Measurements from ENCODE around the gene CENPQ. TPM values are rescaled to one million over a fixed set of nuclear protein-coding genes. Genes with fewer than 3 reads are reported as not detected.
"Not testable (repeated sequence)": the region's sequence is repeated elsewhere in the genome, so short reads cannot be mapped to it uniquely, and the experiment has no call there.

CENPQ gene
- 1 to 10 TPM; 4.8 to 5.2 TPM for total RNA-seq
- long read RNA-seq, donor 1, partial matches to known transcripts: 0 of 3 reads
- long read RNA-seq, donor 1, other reads (novel, unspliced or antisense): 2 of 3 reads
- long read RNA-seq, donor 2, partial matches to known transcripts: 0 of 5 reads
- long read RNA-seq, donor 2, other reads (novel, unspliced or antisense): 3 of 5 reads

GRCh38 chr6:49462927-49463611 is at the start of gene CENPQ, which contains the start of gene MMUT:
CENPQ (plus strand) TSS chr6:49463370; CDS start chr6:49470177, 6,807 bp downstream.
MMUT (minus strand) TSS chr6:49463253; CDS start chr6:49459466, 3,787 bp downstream.
- intact Hi-C loops (cut with DNase I): no loop called here

DNA sequence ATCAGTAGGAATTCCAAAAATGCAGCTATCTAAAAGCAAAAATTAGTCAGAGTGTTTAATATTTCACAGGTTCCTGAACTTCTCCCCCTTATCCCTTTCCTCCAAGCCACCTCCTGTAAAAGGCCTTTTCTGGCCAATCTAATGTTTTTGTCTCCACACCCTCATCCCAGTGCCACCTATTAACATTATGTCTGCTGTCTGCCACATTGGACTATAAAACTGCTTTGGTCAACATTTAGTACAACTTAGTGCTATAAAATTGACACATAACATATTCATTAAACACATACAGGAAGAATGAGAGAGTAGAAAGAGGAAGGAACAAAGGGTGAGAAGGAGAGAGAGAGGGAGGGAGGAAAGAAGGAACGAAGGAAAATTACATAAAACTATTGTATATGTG is 47.8 kb upstream of the CENPQ start:
- intact Hi-C loops (cut with DNase I): no loop called here
- no peak for DNase-seq (ENCODE audit: low spot score)

More at GRCh38 chr6:49462927-49463611, at the start of gene CENPQ, which contains the start of gene MMUT:
- DNase-seq (ENCODE audit: low spot score): peak; percentile 97

DNA sequence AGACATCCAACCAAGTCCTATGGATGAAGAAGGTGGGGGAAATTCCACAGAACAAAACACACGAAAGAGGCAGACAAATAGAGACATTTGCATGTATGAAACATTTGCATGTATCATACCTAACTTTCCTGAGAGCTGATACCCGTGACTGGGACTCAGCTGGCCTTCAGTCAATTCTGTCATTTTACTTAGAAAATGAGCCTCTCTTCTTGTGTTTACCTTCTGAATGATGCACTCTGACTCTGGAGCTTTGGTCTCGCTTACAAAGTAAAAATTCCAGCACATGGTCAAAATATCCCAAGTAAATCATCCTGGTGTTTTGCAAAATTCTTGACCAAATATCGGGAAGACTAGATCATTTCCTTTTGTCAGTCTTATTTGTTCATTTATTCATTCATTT is 47.0 kb upstream of the CENPQ start:
- intact Hi-C loops (cut with DNase I): no loop called here
- DNase-seq (ENCODE audit: low spot score): no peak

DNA sequence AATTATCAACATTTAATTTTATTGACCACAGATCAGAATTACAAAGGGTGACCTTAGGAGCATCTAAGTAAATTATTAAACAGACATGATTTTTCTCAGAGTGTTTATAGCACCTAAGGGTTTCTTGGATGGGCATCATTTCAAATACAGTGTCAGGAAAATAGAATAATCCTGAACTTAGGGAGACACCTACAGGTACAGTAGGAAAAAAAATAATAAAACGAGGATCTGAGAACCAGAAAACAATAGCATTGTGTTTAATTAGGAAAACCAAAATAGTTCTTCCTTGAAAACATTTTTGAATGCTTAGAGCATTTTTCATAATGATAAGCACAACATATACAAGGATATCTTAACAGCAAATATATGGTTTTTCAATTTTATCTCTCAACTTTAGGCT is 39.4 kb upstream of the CENPQ start:
- DNase-seq (ENCODE audit: low spot score): no peak
- intact Hi-C loops (cut with DNase I): no loop called here

DNA sequence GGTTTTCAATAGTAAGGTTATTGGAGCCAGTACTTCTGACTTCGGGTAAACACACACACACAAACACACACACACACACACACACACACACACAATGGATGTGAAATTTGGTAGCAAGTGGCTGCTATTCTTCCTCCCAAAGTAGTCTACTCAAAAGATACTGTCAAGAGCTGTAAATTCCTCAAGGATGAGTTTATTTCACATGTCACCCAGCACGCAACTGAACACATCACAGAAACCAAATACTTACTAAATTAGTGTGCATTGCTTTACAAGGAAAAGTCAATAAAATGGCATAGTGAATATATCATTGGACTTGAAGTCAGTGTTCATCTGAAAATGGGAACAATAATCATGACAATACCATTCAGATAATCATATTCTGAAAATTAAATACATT is 33.0 kb upstream of the CENPQ start:
- no peak for DNase-seq (ENCODE audit: low spot score)
- intact Hi-C loops (cut with DNase I): no loop called here

DNA sequence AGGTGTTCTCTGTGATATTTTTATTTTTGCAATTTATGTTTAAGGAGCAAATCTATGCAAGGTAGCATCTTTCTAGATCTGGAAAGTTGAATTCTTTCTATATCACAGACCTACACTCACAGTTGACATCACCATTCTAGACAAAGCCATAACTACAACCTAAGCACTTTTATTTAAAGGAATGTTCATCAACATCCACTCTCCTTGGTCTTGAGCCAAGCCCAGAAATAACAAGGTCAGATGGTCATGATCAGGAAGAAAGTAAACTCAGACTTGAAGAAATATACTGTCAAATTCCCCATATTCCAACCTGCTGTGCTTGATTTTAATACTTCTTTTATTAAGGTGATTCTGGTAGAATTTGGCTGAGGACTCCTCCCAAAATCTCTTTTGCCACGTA is 32.3 kb upstream of the CENPQ start:
- DNase-seq (ENCODE audit: low spot score): no peak
- intact Hi-C loops (cut with DNase I): no loop called here

GRCh38 chr6:49453221-49453620 is 9.9 kb upstream of the CENPQ start:
- intact Hi-C loops (cut with DNase I): no loop called here
- DNase-seq (ENCODE audit: low spot score): no peak

DNA sequence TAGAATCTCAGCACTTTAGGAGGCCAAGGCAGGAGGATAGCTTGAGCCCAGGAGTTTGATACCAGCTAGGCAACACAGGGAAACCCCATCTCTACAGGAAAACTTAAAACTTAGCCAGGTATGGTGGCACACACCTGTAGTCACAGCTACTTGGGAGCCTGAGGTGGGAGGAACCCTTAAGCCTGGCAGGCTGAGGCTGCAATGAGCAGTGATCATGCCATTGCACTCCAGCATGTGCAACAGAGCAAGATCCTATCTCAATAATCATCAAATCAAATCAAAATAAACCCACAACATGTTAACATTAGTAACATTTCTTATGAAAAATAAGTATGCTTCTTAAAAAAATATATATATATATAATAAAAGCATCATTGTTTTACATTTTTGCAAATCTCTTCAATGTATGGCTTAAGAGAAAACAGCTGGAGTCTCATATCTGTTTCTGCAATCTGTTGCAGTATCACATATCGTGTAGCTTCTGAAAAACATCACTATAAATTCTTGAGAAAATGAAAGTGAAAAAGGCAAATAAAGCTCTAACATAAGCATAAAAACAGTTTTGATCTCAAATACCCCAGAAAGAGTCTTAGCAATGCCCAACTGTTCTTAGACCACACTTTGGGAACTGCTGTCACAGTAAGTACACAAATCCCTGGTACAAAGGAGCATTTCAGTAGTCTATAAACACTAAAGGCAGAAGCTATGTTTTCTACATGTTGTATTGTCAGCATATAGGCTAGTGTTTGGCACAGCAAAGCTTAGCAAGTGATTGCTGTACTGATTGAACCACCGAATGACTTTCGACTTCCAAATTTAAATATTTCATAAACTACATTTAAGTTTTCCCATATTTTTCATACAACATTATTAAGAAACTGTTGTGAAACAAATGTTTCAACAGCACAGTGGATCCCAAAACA is 8.1 kb upstream of the CENPQ start:
- DNase-seq (ENCODE audit: low spot score): no peak
- intact Hi-C loops (cut with DNase I): no loop called here

DNA sequence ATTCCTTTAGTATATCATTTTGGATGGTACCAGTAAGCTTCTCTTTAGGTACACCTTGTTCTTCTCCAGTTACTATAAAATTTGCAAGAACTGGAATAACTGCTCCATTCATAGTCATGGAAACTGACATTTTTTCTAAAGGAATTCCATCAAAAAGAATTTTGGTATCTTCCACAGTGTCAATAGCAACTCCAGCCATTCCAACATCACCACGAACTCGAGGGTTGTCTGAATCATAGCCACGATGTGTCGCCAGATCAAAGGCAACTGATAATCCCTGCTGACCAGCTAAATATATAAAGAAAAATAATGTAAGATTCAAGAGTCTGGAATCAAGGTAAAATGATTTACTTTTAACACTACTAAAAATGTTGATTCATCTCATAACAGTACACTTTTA is 5.4 kb upstream of the CENPQ start:
- intact Hi-C loops (cut with DNase I): no loop called here
- no peak for DNase-seq (ENCODE audit: low spot score)

- intact Hi-C loops (cut with DNase I): no loop called here
- no peak for DNase-seq (ENCODE audit: low spot score)
These were observed 1.1 kb upstream of the CENPQ start for GRCh38 chr6:49462071-49462470.

DNA sequence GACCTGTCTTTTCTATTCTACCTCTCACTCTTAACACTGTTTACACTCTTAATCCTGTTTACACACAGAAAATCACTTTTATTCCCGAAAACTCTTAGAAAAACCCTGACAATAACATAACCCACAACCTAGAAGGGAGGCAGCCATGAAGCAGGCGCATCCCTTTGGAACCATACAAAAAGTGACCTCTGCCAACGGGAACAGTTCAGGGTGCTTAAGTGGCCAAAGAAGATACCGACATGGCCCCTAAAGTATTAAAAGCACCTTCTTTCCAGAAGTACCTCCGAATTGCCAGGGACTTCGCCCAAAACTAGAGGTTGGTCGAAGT is 607 bp upstream of the CENPQ start:
- intact Hi-C loops (cut with DNase I): no loop called here

GRCh38 chr6:49463612-49463967 is 420 bp downstream of the CENPQ start:
- DNase-seq (ENCODE audit: low spot score): no peak
- intact Hi-C loops (cut with DNase I): no loop called here

More for the DNA sequence above, 607 bp upstream of the CENPQ start:
- DNase-seq (ENCODE audit: low spot score): no peak

DNA sequence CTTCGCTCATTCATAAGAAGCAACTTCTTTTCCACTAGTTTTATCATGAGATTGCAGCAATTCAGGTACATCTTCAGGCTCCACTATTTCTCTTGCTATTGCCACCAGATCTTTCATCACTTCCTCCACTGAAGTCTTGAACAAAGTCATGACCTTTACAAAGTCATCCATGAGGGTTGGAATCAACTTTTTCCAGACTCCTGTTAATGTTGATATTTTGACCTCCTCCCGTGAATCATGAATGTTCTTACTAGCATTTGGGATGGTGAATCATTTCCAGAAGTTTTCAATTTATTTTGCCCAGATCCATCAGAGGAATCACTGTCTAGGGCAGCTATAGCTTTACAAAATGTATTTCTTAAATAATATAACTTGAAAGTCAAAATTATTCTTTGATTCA is 1.5 kb downstream of the CENPQ start:
- DNase-seq (ENCODE audit: low spot score): no peak
- intact Hi-C loops (cut with DNase I): loop anchor here in 1 of 2 donors (5.0 kb wide), 1 partner anchor 377 kb away; no protein-coding TSS in a partner anchor

- intact Hi-C loops (cut with DNase I): loop anchor here in 1 of 2 donors (5.0 kb wide), 1 partner anchor 381 kb away; no protein-coding TSS in a partner anchor
- no peak for DNase-seq (ENCODE audit: low spot score)
These were observed 4.9 kb downstream of the CENPQ start for GRCh38 chr6:49468042-49468441.

DNA sequence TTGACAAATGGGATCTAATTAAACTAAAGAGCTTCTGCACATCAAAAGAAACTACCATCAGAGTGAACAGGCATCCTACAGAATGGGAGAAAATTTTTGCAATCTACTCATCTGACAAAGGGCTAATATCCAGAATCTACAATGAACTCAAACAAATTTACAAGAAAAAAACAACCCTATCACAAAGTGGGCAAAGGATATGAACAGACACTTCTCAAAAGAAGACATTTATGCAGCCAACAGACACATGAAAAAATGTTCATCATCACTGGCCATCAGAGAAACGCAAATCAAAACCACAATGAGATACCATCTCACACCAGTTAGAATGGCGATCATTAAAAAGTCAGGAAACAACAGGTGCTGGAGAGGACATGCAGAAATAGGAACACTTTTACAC is 13.4 kb downstream of the CENPQ start:
- intact Hi-C loops (cut with DNase I); DNase-seq (ENCODE audit: low spot score): not testable (repeated sequence)

- intact Hi-C loops (cut with DNase I): no loop called here
- DNase-seq (ENCODE audit: low spot score): no peak
These were observed 16.3 kb downstream of the CENPQ start for GRCh38 chr6:49479308-49479970.

DNA sequence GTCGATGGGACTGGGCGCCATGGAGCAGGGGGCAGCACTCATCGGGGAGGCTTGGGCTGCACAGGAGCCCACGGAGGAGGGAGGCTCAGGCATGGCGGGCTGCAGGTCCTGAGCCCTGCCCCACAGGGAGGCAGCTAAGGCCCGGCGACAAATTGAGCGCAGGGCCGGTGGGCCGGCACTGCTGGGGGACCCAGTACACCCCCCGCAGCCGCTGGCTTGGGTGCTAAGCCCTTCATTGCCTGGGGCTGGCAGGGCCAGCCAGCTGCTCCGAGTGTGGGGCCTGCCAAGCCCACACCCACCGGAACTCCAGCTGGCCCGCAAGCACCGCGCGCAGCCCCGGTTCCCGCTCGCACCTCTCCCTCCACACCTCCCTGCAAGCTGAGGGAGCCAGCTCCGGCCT is 18.7 kb downstream of the CENPQ start:
- DNase-seq (ENCODE audit: low spot score); intact Hi-C loops (cut with DNase I): not testable (repeated sequence)

DNA sequence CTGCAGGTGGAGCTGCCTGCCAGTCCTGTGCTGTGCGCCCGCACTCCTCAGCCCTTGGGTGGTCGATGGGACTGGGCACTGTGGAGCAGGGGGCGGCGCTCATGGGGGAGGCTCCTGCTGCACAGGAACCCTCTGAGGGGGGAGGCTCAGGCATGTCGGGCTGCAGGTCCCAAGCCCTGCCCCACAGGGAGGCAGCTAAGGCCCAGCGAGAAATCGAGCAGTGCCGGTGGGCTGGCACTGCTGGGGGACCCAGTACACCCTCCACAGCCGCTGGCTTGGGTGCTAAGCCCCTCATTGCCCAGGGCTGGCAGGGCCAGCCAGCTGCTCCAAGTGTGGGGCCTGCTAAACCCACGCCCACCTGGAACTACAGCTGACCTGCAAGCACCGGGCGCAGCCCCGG is 20.2 kb downstream of the CENPQ start:
- DNase-seq (ENCODE audit: low spot score); intact Hi-C loops (cut with DNase I): not testable (repeated sequence)

- intact Hi-C loops (cut with DNase I): no loop called here
- no peak for DNase-seq (ENCODE audit: low spot score)
These were observed 27.5 kb downstream of the CENPQ start for GRCh38 chr6:49490633-49491032.

GRCh38 chr6:49497304-49497703 is 34.1 kb downstream of the CENPQ start:
- no peak for DNase-seq (ENCODE audit: low spot score)
- intact Hi-C loops (cut with DNase I): no loop called here

Measured in posterior vena cava (tissue), 2 donors.